Endodermal cell (in vitro differentiated cells): ENCODE measurements around the gene LIPI. TPM values are rescaled to one million over a fixed set of nuclear protein-coding genes. Genes with fewer than 3 reads are reported as not detected.

Source experiments
- DNase-seq: peaks from one replicate; pipeline ENCODE4 v3.0.0-alpha.2; 2017
- H3K27ac ChIP-seq: 2 replicates; pipeline ENCODE4 v1.5.1; 2013; ENCODE audit warnings: mild to moderate bottlenecking, low read depth, low read length, moderate library complexity
- H3K27me3 ChIP-seq: 2 replicates; pipeline ENCODE4 v1.6.1; 2013; ENCODE audit warnings: mild to moderate bottlenecking, low read length, moderate library complexity; ENCODE audit not compliant: insufficient read depth, control insufficient read depth, poor library complexity, severe bottlenecking
- H3K36me3 ChIP-seq: 2 replicates; pipeline ENCODE4 v1.7.0; 2013; ENCODE audit warnings: mild to moderate bottlenecking, low read length, moderate library complexity; ENCODE audit not compliant: control insufficient read depth, insufficient read depth
- H3K4me1 ChIP-seq: one replicate; pipeline ENCODE4 v1.7.0; 2013; ENCODE audit warnings: low read length; ENCODE audit not compliant: control insufficient read depth, insufficient read depth
- H3K4me3 ChIP-seq: 2 replicates; pipeline ENCODE4 v1.5.1; 2013; ENCODE audit warnings: mild to moderate bottlenecking, low read length, moderate library complexity
- H3K9ac ChIP-seq: 2 replicates; pipeline ENCODE4 v1.6.1; 2013; ENCODE audit warnings: mild to moderate bottlenecking, low read length, moderate library complexity; ENCODE audit not compliant: poor library complexity, severe bottlenecking; ENCODE audit errors: extremely low read depth
- H3K9me3 ChIP-seq: 2 replicates; pipeline ENCODE4 v1.6.1; 2013; ENCODE audit warnings: mild to moderate bottlenecking, low read length, moderate library complexity; ENCODE audit not compliant: control insufficient read depth
- H3K27ac Mint-ChIP-seq: 2 replicates; pipeline ENCODE4 v1.8.0; 2020; ENCODE audit warnings: mixed read lengths
- H3K27me3 Mint-ChIP-seq: 2 replicates; pipeline ENCODE4 v1.8.0; 2021; ENCODE audit warnings: mild to moderate bottlenecking, mixed read lengths; ENCODE audit not compliant: insufficient read depth
- H3K36me3 Mint-ChIP-seq: 2 replicates; pipeline ENCODE4 v1.8.0; 2020; ENCODE audit warnings: low read depth, mixed read lengths
- H3K4me1 Mint-ChIP-seq: 2 replicates; pipeline ENCODE4 v1.8.0; 2020; ENCODE audit warnings: mixed read lengths
- H3K4me3 Mint-ChIP-seq: 2 replicates; pipeline ENCODE4 v1.8.0; 2020; ENCODE audit warnings: mild to moderate bottlenecking, moderate library complexity, mixed read lengths
- H3K9me3 Mint-ChIP-seq: 2 replicates; pipeline ENCODE4 v1.8.0; 2020; ENCODE audit warnings: mild to moderate bottlenecking, mixed read lengths
- WGBS, 2 experiments: methylation state at CpG; one replicate each; pipeline versions ENCODE4 v1.1.5 to v1.1.7; 2013; ENCODE audit warnings: missing lambda C conversion rate in 2 of 2, mixed read lengths in 1 of 2; ENCODE audit not compliant: insufficient coverage in 1 of 2, insufficient read length in 1 of 2; 5-methylcytosine and 5-hydroxymethylcytosine counted together
- total RNA-seq, 2 donors: library from RNA; stranded (reverse); fragmentation: NEBNext Ultra II Directional in 1 of 2; extraction: Animal tissue kit (Norgen Biotek cat#: 25700) in 1 of 2; gene quantifications; 2 replicates in 1 of 2; 3 replicates in 1 of 2; pipeline ENCODE4 v1.2.1, GENCODE V29; 2021
- TF ChIP-seq, protein P1 (sequence below): fragments of 200-600 bp; sonication (generic); conservative IDR thresholded peaks from 2 replicates; pipeline ENCODE4 v1.5.0; 2021; ENCODE audit warnings: antibody characterized with exemption, mild to moderate bottlenecking

The LIPI gene
- total RNA-seq, 2 donors from 2014 or later: not detected

DNA sequence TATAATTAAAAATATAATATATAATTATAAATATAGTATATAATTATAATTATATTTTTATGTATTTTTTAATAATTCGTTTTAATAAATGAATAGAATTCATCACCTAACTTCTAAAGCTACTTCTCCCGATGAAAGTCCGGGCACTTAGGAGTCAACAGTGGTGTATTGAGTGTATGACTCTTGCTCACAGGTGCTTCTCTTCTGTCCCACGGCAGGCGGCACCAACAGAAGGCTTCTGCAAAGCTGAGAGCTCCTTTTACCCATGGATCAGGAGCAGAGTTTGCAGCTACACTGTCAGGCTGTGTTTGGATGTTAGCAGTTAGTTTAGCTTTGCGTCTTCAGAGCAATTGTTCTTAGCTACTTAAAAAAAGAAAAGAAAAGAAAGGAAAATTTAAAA is 122.4 kb downstream of the LIPI start:
- no peaks in the 10 kb centered on the region for H3K4me1 Mint-ChIP-seq
- Histone ChIP-seq H3K27ac (no peak overlapping the region), H3K4me1 (no peaks in the 10 kb centered on the region), H3K36me3 (peaks cover 70% of the 10 kb centered on the region), H3K9me3 (peaks cover 22% of the 10 kb centered on the region), H3K4me3 (no peak overlapping the region), H3K9ac (no peak overlapping the region), H3K27me3 (no peaks in the 10 kb centered on the region)
- H3K4me3 Mint-ChIP-seq: no peak overlapping the region
- WGBS, 2 experiments: 98% methylated on average over 4 of the region's 6 CpGs; no CpG with 5 or more reads in 1 of the 2 experiments
- peaks cover 57% of the 10 kb centered on the region for H3K9me3 Mint-ChIP-seq
- TF ChIP-seq, protein P1, sequence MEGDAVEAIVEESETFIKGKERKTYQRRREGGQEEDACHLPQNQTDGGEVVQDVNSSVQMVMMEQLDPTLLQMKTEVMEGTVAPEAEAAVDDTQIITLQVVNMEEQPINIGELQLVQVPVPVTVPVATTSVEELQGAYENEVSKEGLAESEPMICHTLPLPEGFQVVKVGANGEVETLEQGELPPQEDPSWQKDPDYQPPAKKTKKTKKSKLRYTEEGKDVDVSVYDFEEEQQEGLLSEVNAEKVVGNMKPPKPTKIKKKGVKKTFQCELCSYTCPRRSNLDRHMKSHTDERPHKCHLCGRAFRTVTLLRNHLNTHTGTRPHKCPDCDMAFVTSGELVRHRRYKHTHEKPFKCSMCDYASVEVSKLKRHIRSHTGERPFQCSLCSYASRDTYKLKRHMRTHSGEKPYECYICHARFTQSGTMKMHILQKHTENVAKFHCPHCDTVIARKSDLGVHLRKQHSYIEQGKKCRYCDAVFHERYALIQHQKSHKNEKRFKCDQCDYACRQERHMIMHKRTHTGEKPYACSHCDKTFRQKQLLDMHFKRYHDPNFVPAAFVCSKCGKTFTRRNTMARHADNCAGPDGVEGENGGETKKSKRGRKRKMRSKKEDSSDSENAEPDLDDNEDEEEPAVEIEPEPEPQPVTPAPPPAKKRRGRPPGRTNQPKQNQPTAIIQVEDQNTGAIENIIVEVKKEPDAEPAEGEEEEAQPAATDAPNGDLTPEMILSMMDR: no peak
- DNase-seq: no peak
- no peak overlapping the region for H3K27ac Mint-ChIP-seq
- no peaks in the 10 kb centered on the region for H3K27me3 Mint-ChIP-seq
- peaks cover 35% of the 10 kb centered on the region for H3K36me3 Mint-ChIP-seq

DNA sequence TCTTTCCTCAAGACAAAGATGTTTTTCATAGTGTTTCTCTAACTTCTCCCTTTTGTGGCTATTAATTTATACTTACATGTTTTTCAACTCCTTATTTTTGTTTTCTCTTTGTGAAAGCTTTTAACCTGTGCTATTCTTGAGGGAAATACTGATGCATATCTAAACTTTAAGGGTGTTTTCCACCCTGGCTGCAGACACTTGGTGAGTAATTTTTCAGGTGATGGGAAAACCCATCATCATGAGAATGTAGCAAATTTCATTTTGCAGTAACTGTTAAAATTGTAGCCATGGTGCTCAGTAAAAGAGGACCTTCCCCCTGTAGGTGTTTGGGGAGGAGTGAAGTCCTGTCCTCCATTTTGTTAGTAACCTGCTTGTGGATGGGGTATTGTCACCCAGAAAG is 124.2 kb downstream of the LIPI start:
- TF ChIP-seq, protein P1: no peak
- H3K36me3 Mint-ChIP-seq: peaks cover 29% of the 10 kb centered on the region
- H3K27ac Mint-ChIP-seq: no peak overlapping the region
- DNase-seq: no peak
- H3K27ac ChIP-seq: no peak overlapping the region
- H3K9ac ChIP-seq: no peak overlapping the region
- H3K4me3 Mint-ChIP-seq: no peak overlapping the region
- peaks cover 52% of the 10 kb centered on the region for H3K9me3 Mint-ChIP-seq
- peaks cover 62% of the 10 kb centered on the region for H3K36me3 ChIP-seq
- H3K27me3 ChIP-seq: no peaks in the 10 kb centered on the region
- H3K4me3 ChIP-seq: no peak overlapping the region
- H3K27me3 Mint-ChIP-seq: no peaks in the 10 kb centered on the region
- H3K4me1 Mint-ChIP-seq: no peaks in the 10 kb centered on the region
- no peaks in the 10 kb centered on the region for H3K4me1 ChIP-seq
- H3K9me3 ChIP-seq: peaks cover 12% of the 10 kb centered on the region

DNA sequence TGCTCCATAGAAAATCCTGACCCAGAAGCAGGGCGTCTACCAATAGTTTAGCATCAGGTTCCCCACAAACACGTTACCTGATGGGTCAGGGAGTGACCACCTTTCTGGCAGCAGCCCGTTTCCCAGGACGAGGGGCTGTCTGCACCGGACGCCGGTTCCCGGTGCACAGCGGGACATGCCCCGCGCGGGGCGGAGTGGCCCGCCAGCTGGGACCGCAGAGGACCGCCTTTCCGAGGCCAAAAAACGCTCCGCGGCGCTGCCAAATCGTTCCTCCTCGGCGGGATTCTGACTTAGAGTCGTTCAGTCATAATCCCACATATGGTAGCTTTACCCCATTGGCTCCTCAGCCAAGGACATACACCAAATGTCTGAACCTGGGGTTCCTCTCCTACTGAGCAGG is 126.1 kb downstream of the LIPI start:
- H3K4me1 Mint-ChIP-seq: peaks cover 4% of the 10 kb centered on the region
- Histone ChIP-seq H3K4me3 (no peak overlapping the region), H3K9me3 (no peaks in the 10 kb centered on the region), H3K4me1 (peaks cover 5% of the 10 kb centered on the region), H3K9ac (no peak overlapping the region), H3K27ac (no peak overlapping the region), H3K36me3 (peaks cover 44% of the 10 kb centered on the region), H3K27me3 (no peaks in the 10 kb centered on the region)
- H3K27me3 Mint-ChIP-seq: no peaks in the 10 kb centered on the region
- no peak overlapping the region for H3K4me3 Mint-ChIP-seq
- no peak for DNase-seq
- no peak overlapping the region for H3K27ac Mint-ChIP-seq
- peaks cover 59% of the 10 kb centered on the region for H3K9me3 Mint-ChIP-seq
- WGBS, 2 experiments: 96 to 99% methylated on average over 18 to 25 of the region's 25 CpGs
- H3K36me3 Mint-ChIP-seq: peaks cover 20% of the 10 kb centered on the region
- TF ChIP-seq, protein P1: no peak
